Suprapubic skin (tissue), 4 donors: ENCODE measurements around the gene PRKCQ.

Experiments used
- CTCF ChIP-seq, 2 donors: fragments of 200-600 bp in 1 of 2; fragments of 450-650 bp in 1 of 2; sonication (generic) in 1 of 2; IDR thresholded peaks; one replicate each; pipeline ENCODE4 v1.5.1; 2016 to 2019; ENCODE audit warnings: antibody characterized with exemption in 2 of 2, mild to moderate bottlenecking in 1 of 2, moderate library complexity in 1 of 2
- POLR2A ChIP-seq, 2 donors: fragments of 450-650 bp; IDR thresholded peaks; one replicate each; pipeline ENCODE4 v1.6.1; 2017; ENCODE audit warnings: antibody characterized with exemption in 2 of 2, mild to moderate bottlenecking in 2 of 2, moderate library complexity in 2 of 2
- POLR2AphosphoS5 ChIP-seq, 3 donors: sonication (generic); formaldehyde crosslinking; IDR thresholded peaks; one replicate each; pipeline ENCODE4 v1.6.1; 2017; ENCODE audit warnings: antibody characterized with exemption in 3 of 3

DNA sequence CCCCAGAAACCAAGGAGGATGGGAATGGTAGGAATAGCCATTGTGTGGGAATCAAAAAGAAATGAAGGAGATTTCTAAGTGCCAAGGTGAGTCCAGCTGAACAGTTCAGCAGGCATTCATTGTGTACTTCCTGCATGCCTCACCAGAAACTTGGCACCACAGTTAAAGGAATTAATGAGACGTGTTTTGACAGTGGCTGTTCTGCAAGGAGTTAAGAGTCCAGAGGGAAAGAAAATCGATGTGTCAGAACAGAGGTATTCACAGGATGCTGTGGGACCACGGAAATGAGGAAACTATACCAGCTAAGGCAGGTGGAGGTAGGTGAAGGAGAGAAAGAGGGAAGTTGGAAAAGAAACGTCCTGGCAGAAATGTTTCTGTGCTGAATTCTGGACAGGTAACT, 78.1 kb downstream of the PRKCQ start:
- TF ChIP-seq POLR2A (IDR thresholded peaks at IDR 0.05) (no peak), CTCF (IDR thresholded peaks at IDR 0.05) (no peak), POLR2AphosphoS5 (IDR thresholded peaks at IDR 0.05) (no peak)
